SK-N-SH (cell line): ENCODE data around the gene DCTN4. TPM values are rescaled to one million over a fixed set of nuclear protein-coding genes. Genes with fewer than 3 reads are reported as not detected.

Source experiments
- CTCF ChIA-PET: fragments of 300-600, 350-600 bp; formaldehyde crosslinking; extraction: SDS; loops from one replicate; lab custom pipeline; 2021; lab: Yijun Ruan, JAX
- POLR2A ChIA-PET: fragments of 350-600 bp; sonication (Branson Sonifier 250); formaldehyde crosslinking; extraction: SDS; loops from one replicate; lab custom pipeline; 2020; ENCODE audit warnings: antibody characterized with exemption, inconsistent platforms; lab: Yijun Ruan, JAX
- DNase-seq: peaks from one replicate; pipeline ENCODE4 v3.0.0; 2012
- H2AFZ ChIP-seq: fragments of 200-600 bp; sonication (generic); 2 replicates; pipeline ENCODE4 v1.8.1; 2016; ENCODE audit warnings: antibody characterized with exemption, mild to moderate bottlenecking, low read depth
- H3F3A ChIP-seq: fragments of 200-600 bp; sonication (generic); replicated peaks from 2 replicates; pipeline ENCODE3; 2016; ENCODE audit warnings: antibody characterized with exemption, mild to moderate bottlenecking; ENCODE audit not compliant: insufficient read depth
- H3K27ac ChIP-seq, 2 experiments: fragments of 200-500 bp in 1 of 2; fragments of 200-600 bp in 1 of 2; sonication (Bioruptor generic) in 1 of 2; sonication (generic), shearing (Covaris generic) in 1 of 2; 2 replicates each; pipeline versions ENCODE4 v1.5.1 to v1.6.1; 2014 to 2016; ENCODE audit warnings: low read depth in 2 of 2, inconsistent platforms in 1 of 2, low read length in 1 of 2, mild to moderate bottlenecking in 1 of 2, mixed read lengths in 1 of 2
- H3K27me3 ChIP-seq: fragments of 200-600 bp; sonication (generic), shearing (Covaris generic); 2 replicates; pipeline ENCODE4 v1.6.1; 2016; ENCODE audit warnings: mixed run types; ENCODE audit not compliant: insufficient read depth
- H3K36me3 ChIP-seq, 2 experiments: fragments of 200-500 bp in 1 of 2; fragments of 200-600 bp in 1 of 2; sonication (Bioruptor generic) in 1 of 2; sonication (generic) in 1 of 2; replicated peaks in 1 of 2; 2 replicates each; pipeline versions ENCODE3 to v1.5.1; 2014 to 2016; ENCODE audit warnings: low read length in 1 of 2, mild to moderate bottlenecking in 1 of 2; ENCODE audit not compliant: insufficient read depth in 2 of 2, control insufficient read depth in 1 of 2
- H3K4me1 ChIP-seq, 2 experiments: fragments of 200-500 bp in 1 of 2; fragments of 200-600 bp in 1 of 2; sonication (Bioruptor generic) in 1 of 2; sonication (generic), shearing (Covaris generic) in 1 of 2; 2 replicates each; pipeline versions ENCODE4 v1.5.1 to v1.6.1; 2014 to 2016; ENCODE audit warnings: low read depth in 1 of 2, low read length in 1 of 2, mixed run types in 1 of 2; ENCODE audit not compliant: insufficient read depth in 2 of 2, control insufficient read depth in 1 of 2
- H3K4me2 ChIP-seq: fragments of 200-600 bp; sonication (generic), shearing (Covaris generic); 2 replicates; pipeline ENCODE4 v1.6.1; 2017; ENCODE audit warnings: mixed run types
- H3K4me3 ChIP-seq, 2 experiments: fragments of 200-500 bp in 1 of 2; fragments of 200-600 bp in 1 of 2; sonication (Bioruptor generic) in 1 of 2; sonication (generic), shearing (Covaris generic) in 1 of 2; 2 replicates each; pipeline versions ENCODE4 v1.5.1 to v1.8.1; 2014 to 2016; ENCODE audit warnings: low read depth in 2 of 2, inconsistent platforms in 1 of 2, low read length in 1 of 2, mild to moderate bottlenecking in 1 of 2, mixed read lengths in 1 of 2, moderate library complexity in 1 of 2
- H3K79me2 ChIP-seq: fragments of 200-600 bp; sonication (generic); 2 replicates; pipeline ENCODE4 v1.8.1; 2017; ENCODE audit warnings: mild to moderate bottlenecking; ENCODE audit not compliant: insufficient read depth
- H3K9ac ChIP-seq: fragments of 200-600 bp; sonication (generic); 2 replicates; pipeline ENCODE4 v1.6.1; 2017; ENCODE audit warnings: mixed run types
- H3K9me2 ChIP-seq: fragments of 200-600 bp; sonication (generic); 2 replicates; pipeline ENCODE4 v1.6.1; 2017; ENCODE audit warnings: mixed run types
- H3K9me3 ChIP-seq: fragments of 200-600 bp; sonication (generic); 2 replicates; pipeline ENCODE4 v1.6.1; 2017; ENCODE audit warnings: mixed run types, mild to moderate bottlenecking, moderate library complexity
- H4K20me1 ChIP-seq: fragments of 200-600 bp; sonication (generic); 2 replicates; pipeline ENCODE4 v1.6.1; 2017; ENCODE audit warnings: mild to moderate bottlenecking, mixed run types; ENCODE audit not compliant: insufficient read depth
- CTCF ChIP-seq: fragments of 200-600 bp; sonication (generic); IDR thresholded peaks from 2 replicates; pipeline ENCODE4 v1.6.1; 2017; ENCODE audit warnings: antibody characterized with exemption, mild to moderate bottlenecking, moderate library complexity
- EP300 ChIP-seq, 2 experiments: IDR thresholded peaks; 2 replicates each; pipeline versions ENCODE4 v1.4.0 to v1.6.1; 2012; ENCODE audit warnings: borderline replicate concordance in 1 of 2, low read depth in 1 of 2, low read length in 1 of 2
- EZH2phosphoT487 ChIP-seq: fragments of 200-600 bp; sonication (generic); IDR thresholded peaks from 2 replicates; pipeline ENCODE4 v1.6.1; 2017; ENCODE audit warnings: low read depth, mixed run types, mild to moderate bottlenecking, antibody characterized with exemption, moderate library complexity, borderline replicate concordance
- FOXJ3 ChIP-seq: sonication (generic); formaldehyde crosslinking; IDR thresholded peaks from 2 replicates; pipeline ENCODE4 v1.5.1; 2020; ENCODE audit warnings: mild to moderate bottlenecking, missing genetic modification reagents
- GABPA ChIP-seq: IDR thresholded peaks from 2 replicates; pipeline ENCODE4 v1.4.0; 2012; ENCODE audit warnings: low read depth, mild to moderate bottlenecking
- GATA2 ChIP-seq: sonication (generic); formaldehyde crosslinking; IDR thresholded peaks from 2 replicates; pipeline ENCODE4 v1.5.0; 2020; ENCODE audit warnings: mild to moderate bottlenecking, missing genetic modification reagents
- IRF3 ChIP-seq: fragments of 150-350 bp; IDR thresholded peaks from 2 replicates; pipeline ENCODE4 v1.6.1; 2016; ENCODE audit warnings: mild to moderate bottlenecking, low read depth, low read length
- JUND ChIP-seq: IDR thresholded peaks from 2 replicates; pipeline ENCODE4 v1.4.0; 2012
- MAX ChIP-seq: IDR thresholded peaks from 2 replicates; pipeline ENCODE4 v1.4.0; 2012; ENCODE audit warnings: low read depth
- MEF2A ChIP-seq: IDR thresholded peaks from 2 replicates; pipeline ENCODE4 v1.4.0; 2012; ENCODE audit warnings: low read depth, borderline replicate concordance
- MXI1 ChIP-seq: IDR thresholded peaks from 2 replicates; pipeline ENCODE4 v1.6.1; 2012; ENCODE audit warnings: mild to moderate bottlenecking, low read depth, low read length, improper control_type of control experiment
- NRF1 ChIP-seq: IDR thresholded peaks from 2 replicates; pipeline ENCODE4 v1.6.1; 2012; ENCODE audit warnings: low read depth, mild to moderate bottlenecking, low read length
- PBX3 ChIP-seq: IDR thresholded peaks from 2 replicates; pipeline ENCODE4; 2012
- RCOR1 ChIP-seq: fragments of 150-350 bp; IDR thresholded peaks from 2 replicates; pipeline ENCODE4 v1.6.1; 2017; ENCODE audit warnings: antibody characterized with exemption, low read length
- REST ChIP-seq: IDR thresholded peaks from 2 replicates; pipeline ENCODE4 v1.6.1; 2012; ENCODE audit warnings: mild to moderate bottlenecking, low read depth, low read length, moderate library complexity
- RFX5 ChIP-seq: IDR thresholded peaks from 2 replicates; pipeline ENCODE4 v1.6.1; 2012; ENCODE audit warnings: mild to moderate bottlenecking, improper control_type of control experiment, low read length
- SIN3A ChIP-seq: IDR thresholded peaks from 2 replicates; pipeline ENCODE4 v1.6.1; 2012; ENCODE audit warnings: low read depth, mild to moderate bottlenecking, low read length, moderate library complexity, borderline replicate concordance
- TAF1 ChIP-seq: IDR thresholded peaks from 2 replicates; pipeline ENCODE4 v1.6.1; 2012; ENCODE audit warnings: low read depth, mild to moderate bottlenecking, low read length, moderate library complexity, borderline replicate concordance
- TCF12 ChIP-seq: IDR thresholded peaks from 2 replicates; pipeline ENCODE4 v1.4.0; 2012
- USF2 ChIP-seq: fragments of 150-350 bp; IDR thresholded peaks from 2 replicates; pipeline ENCODE4 v1.6.1; 2017; ENCODE audit warnings: antibody characterized with exemption, low read length, low read depth, borderline replicate concordance
- YY1 ChIP-seq: IDR thresholded peaks from 2 replicates; pipeline ENCODE4 v1.4.0; 2012; ENCODE audit warnings: low read depth, mild to moderate bottlenecking
- whole genome bisulfite sequencing: methylation state at CpG from one replicate; pipeline ENCODE4 v1.1.6; 2017; ENCODE audit warnings: low lambda C conversion rate; 5-methylcytosine and 5-hydroxymethylcytosine counted together
- polyA plus RNA-seq, 3 experiments: library from polyadenylated mRNA; depleted of rRNA; stranded (reverse); fragments of >200 nt; gene quantifications; 2 replicates each; pipeline ENCODE4 v1.2.3, GENCODE V29; 2012

The DCTN4 gene
- polyA plus RNA-seq, 1 of the 3 experiments (the other 2 are of a cell fraction) = 22.8 TPM

- TF ChIP-seq IRF3 = no peak
- TF ChIP-seq YY1 = no peak
- no peak for TF ChIP-seq GATA2 (CRISPR knock-in tag)
- TF ChIP-seq EZH2phosphoT487 = no peak
- TF ChIP-seq GABPA = no peak
These were observed 28.8 kb upstream of the DCTN4 start (continued) for GRCh38 chr5:150787656-150788055.

GRCh38 chr5:150786876-150787275 lies 28.1 kb upstream of the DCTN4 start:
- 100% methylated on average over 1 of the region's 1 CpG for WGBS
- H3K4me1 ChIP-seq = peaks cover 14 to 69% of the 10 kb centered on the region in 2 experiments
- CTCF ChIA-PET = interaction anchor here (1.0 to 1.7 kb wide), 5 partner anchors 9 to 226 kb away, joined by 3 to 7 read pairs (median 3); no protein-coding TSS in a partner anchor

More at GRCh38 chr5:150786876-150787275, 28.1 kb upstream of the DCTN4 start:
- peak overlapping the region; percentile 0; the same call in 1 of the 2 replicates for H3K4me2 ChIP-seq
- H2AFZ ChIP-seq = no peak overlapping the region
- H3K79me2 ChIP-seq = peaks cover 68% of the 10 kb centered on the region
- H3K27me3 ChIP-seq = no peaks in the 10 kb centered on the region
- H4K20me1 ChIP-seq = no peaks in the 10 kb centered on the region
- H3F3A ChIP-seq = peaks cover 57% of the 10 kb centered on the region
- no peak overlapping the region; a peak in 1 of 4 replicates for H3K27ac ChIP-seq
- POLR2A ChIA-PET = no interaction called here
- no peak for DNase-seq
- no peaks in the 10 kb centered on the region; the same call in 1 of the 2 replicates for H3K9me3 ChIP-seq
- H3K9ac ChIP-seq = no peak overlapping the region
- no peaks in the 10 kb centered on the region for H3K9me2 ChIP-seq
- TF ChIP-seq JUND = no peak
- TF ChIP-seq PBX3 = no peak
- TF ChIP-seq RCOR1 = no peak
- no peak for TF ChIP-seq EP300 (IDR thresholded peaks at IDR 0.05; ENCODE audit: borderline replicate concordance in 1 of 2, low read depth in 1 of 2, low read length in 1 of 2)
- no peak for TF ChIP-seq USF2
- TF ChIP-seq TAF1 = no peak
- no peak for TF ChIP-seq FOXJ3 (CRISPR knock-in tag)
- TF ChIP-seq RFX5 = no peak
- no peak for TF ChIP-seq MXI1
- no peak for TF ChIP-seq NRF1
- TF ChIP-seq TCF12 = no peak
- no peak for TF ChIP-seq IRF3
- TF ChIP-seq MAX = no peak
- no peak for TF ChIP-seq SIN3A
- no peak for TF ChIP-seq REST
- no peak for TF ChIP-seq MEF2A
- TF ChIP-seq CTCF = no peak
- peaks cover 0 to 12% of the 10 kb centered on the region in 2 experiments for H3K36me3 ChIP-seq
- no peak overlapping the region for H3K4me3 ChIP-seq
